ENCODE measurements around the gene SLC13A3.

DNA sequence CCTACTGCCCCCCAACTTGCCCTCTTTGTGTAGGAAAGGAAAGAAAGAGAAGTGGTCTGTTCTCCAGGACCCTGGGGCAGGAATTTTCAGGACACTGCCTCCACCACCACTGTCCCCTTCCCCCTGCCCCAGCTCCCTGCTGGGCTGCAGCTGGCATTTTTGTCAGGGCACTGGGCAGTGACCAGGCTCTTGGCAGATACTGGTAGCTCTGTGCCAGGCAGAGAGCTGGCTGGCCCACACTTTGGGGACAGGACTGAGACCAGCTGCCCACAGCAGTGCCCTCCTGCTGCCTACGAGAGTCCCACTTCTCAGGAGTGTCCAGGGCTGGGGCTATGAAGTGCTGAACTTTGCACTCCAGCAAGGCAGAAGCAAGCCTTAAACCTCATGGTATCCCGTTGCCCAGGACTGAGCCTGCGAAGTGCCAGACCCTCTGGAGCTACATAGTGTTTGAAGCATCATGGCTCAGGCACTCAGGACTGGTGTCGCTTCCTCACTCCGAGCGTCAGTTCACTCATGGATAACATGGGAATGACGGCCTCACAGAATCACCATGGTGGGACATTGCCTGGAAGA lies 19.3 kb downstream of the SLC13A3 start:
- no peak for TF ChIP-seq TAF1 (IDR thresholded peaks at IDR 0.05; ENCODE audit: low read depth)
- TF ChIP-seq, protein P1, sequence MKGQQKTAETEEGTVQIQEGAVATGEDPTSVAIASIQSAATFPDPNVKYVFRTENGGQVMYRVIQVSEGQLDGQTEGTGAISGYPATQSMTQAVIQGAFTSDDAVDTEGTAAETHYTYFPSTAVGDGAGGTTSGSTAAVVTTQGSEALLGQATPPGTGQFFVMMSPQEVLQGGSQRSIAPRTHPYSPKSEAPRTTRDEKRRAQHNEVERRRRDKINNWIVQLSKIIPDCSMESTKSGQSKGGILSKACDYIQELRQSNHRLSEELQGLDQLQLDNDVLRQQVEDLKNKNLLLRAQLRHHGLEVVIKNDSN (IDR thresholded peaks at IDR 0.05): no peak
- no peak for TF ChIP-seq FOXM1 (IDR thresholded peaks at IDR 0.05; ENCODE audit: borderline replicate concordance, low read depth)
- TF ChIP-seq, protein P2, sequence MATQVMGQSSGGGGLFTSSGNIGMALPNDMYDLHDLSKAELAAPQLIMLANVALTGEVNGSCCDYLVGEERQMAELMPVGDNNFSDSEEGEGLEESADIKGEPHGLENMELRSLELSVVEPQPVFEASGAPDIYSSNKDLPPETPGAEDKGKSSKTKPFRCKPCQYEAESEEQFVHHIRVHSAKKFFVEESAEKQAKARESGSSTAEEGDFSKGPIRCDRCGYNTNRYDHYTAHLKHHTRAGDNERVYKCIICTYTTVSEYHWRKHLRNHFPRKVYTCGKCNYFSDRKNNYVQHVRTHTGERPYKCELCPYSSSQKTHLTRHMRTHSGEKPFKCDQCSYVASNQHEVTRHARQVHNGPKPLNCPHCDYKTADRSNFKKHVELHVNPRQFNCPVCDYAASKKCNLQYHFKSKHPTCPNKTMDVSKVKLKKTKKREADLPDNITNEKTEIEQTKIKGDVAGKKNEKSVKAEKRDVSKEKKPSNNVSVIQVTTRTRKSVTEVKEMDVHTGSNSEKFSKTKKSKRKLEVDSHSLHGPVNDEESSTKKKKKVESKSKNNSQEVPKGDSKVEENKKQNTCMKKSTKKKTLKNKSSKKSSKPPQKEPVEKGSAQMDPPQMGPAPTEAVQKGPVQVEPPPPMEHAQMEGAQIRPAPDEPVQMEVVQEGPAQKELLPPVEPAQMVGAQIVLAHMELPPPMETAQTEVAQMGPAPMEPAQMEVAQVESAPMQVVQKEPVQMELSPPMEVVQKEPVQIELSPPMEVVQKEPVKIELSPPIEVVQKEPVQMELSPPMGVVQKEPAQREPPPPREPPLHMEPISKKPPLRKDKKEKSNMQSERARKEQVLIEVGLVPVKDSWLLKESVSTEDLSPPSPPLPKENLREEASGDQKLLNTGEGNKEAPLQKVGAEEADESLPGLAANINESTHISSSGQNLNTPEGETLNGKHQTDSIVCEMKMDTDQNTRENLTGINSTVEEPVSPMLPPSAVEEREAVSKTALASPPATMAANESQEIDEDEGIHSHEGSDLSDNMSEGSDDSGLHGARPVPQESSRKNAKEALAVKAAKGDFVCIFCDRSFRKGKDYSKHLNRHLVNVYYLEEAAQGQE (IDR thresholded peaks at IDR 0.05; ENCODE audit: low read depth): no peak
- no peak for TF ChIP-seq YY1 (IDR thresholded peaks at IDR 0.05; ENCODE audit: low read depth)
- no peak for TF ChIP-seq CREB1 (IDR thresholded peaks at IDR 0.05; ENCODE audit: low read depth)
- no peak for TF ChIP-seq RAD21 (IDR thresholded peaks at IDR 0.05; ENCODE audit: low read depth)
- TF ChIP-seq, protein P3, sequence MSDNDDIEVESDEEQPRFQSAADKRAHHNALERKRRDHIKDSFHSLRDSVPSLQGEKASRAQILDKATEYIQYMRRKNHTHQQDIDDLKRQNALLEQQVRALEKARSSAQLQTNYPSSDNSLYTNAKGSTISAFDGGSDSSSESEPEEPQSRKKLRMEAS (IDR thresholded peaks at IDR 0.05): no peak

Measured in Ishikawa (cell line).